GM19238 (cell line): Measurements from ENCODE around the gene GRAMD1B.

ENCODE experiments used
- DNase-seq: peaks from one replicate; pipeline ENCODE4 v3.0.0; 2011; ENCODE audit warnings: low spot score; ENCODE audit not compliant: insufficient read length

GRAMD1B gene

GRCh38 chr11:123587044-123587443 lies 157.0 kb downstream of the GRAMD1B start:
- DNase-seq, result no peak

GRCh38 chr11:123587559-123587958 lies 157.5 kb downstream of the GRAMD1B start:
- DNase-seq, result no peak

GRCh38 chr11:123588117-123588863 lies 158.2 kb downstream of the GRAMD1B start:
- no peak for DNase-seq

GRCh38 chr11:123588864-123589262 lies 158.8 kb downstream of the GRAMD1B start:
- no peak for DNase-seq

- DNase-seq, result no peak
Observed at GRCh38 chr11:123590296-123590912, 160.3 kb downstream of the GRAMD1B start.

- DNase-seq, result no peak
Observed at GRCh38 chr11:123593570-123593969, 163.5 kb downstream of the GRAMD1B start.

- no peak for DNase-seq
Observed at GRCh38 chr11:123594188-123594901, 164.3 kb downstream of the GRAMD1B start.

- DNase-seq, result no peak
Observed at GRCh38 chr11:123594921-123595320, 164.9 kb downstream of the GRAMD1B start.

- DNase-seq, result no peak
Observed at GRCh38 chr11:123597859-123598258, 167.8 kb downstream of the GRAMD1B start.

- no peak for DNase-seq
Observed at GRCh38 chr11:123601136-123601535, 171.1 kb downstream of the GRAMD1B start.

- DNase-seq, result no peak
Observed at GRCh38 chr11:123601743-123602142, 171.7 kb downstream of the GRAMD1B start.

- no peak for DNase-seq
Observed at GRCh38 chr11:123603666-123604065, 173.6 kb downstream of the GRAMD1B start.

GRCh38 chr11:123607781-123608180 lies 177.7 kb downstream of the GRAMD1B start:
- no peak for DNase-seq

GRCh38 chr11:123608371-123608770 lies 178.3 kb downstream of the GRAMD1B start:
- no peak for DNase-seq

- no peak for DNase-seq
Observed at GRCh38 chr11:123608945-123609344, 178.9 kb downstream of the GRAMD1B start.

GRCh38 chr11:123611698-123612097 lies 181.6 kb downstream of the GRAMD1B start:
- no peak for DNase-seq

GRCh38 chr11:123616505-123617198 lies 186.6 kb downstream of the GRAMD1B start:
- DNase-seq, result no peak

GRCh38 chr11:123622576-123622975 lies 192.5 kb downstream of the GRAMD1B start:
- no peak for DNase-seq

- no peak for DNase-seq
Observed at GRCh38 chr11:123624974-123625373, 194.9 kb downstream of the GRAMD1B start.

- DNase-seq, result no peak
Observed at GRCh38 chr11:123628936-123629683, 199.0 kb downstream of the GRAMD1B start.

GRCh38 chr11:123630126-123630608 lies 200.1 kb downstream of the GRAMD1B start:
- DNase-seq, result no peak
